H1 (cell line): ENCODE results near the gene CNNM1. TPM values are rescaled to one million over a fixed set of nuclear protein-coding genes. Genes with fewer than 3 reads are reported as not detected.

Experiments
- CHD7 ChIP-seq: fragments of 300-600 bp; sonication (generic); IDR thresholded peaks from 2 replicates; pipeline ENCODE4 v1.7.1; 2012; ENCODE audit warnings: low read length, moderate library complexity, mild to moderate bottlenecking, inconsistent platforms; ENCODE audit not compliant: insufficient replicate concordance
- polyA plus RNA-seq, 7 experiments: library from polyadenylated mRNA; depleted of rRNA in 3 of 7; stranded (reverse) in 5 of 7; unstranded in 2 of 7; fragments of >200 nt in 5 of 7; fragments of 200-250 nt in 2 of 7; gene quantifications; 1 replicate in 5 of 7; 2 replicates in 1 of 7; 4 replicates in 1 of 7; pipeline versions ENCODE4 v1.2.1 to v1.2.3, GENCODE V29; 2011 to 2013; ENCODE audit warnings: missing spikeins in 2 of 7, mixed read lengths in 2 of 7
- total RNA-seq: library from RNA; stranded (reverse); fragmentation: NEBNext Ultra II Directional; extraction: Animal tissue kit (Norgen Biotek cat#: 25700); gene quantifications from 2 replicates; pipeline ENCODE4 v1.2.1, GENCODE V29; 2021

The CNNM1 gene
- total and polyA plus RNA-seq, 2 of the 8 experiments (the other 6 are each of a cell fraction or from before 2014, with no cell fraction given) = 0.74 to 0.92 TPM

GRCh38 chr10:99389729-99390480 is 60.7 kb downstream of the CNNM1 start (continued):
- no peak for TF ChIP-seq CHD7
